ENCODE results near the gene SAYSD1. TPM values are rescaled to one million over a fixed set of nuclear protein-coding genes. Genes with fewer than 3 reads are reported as not detected.

SAYSD1 gene
- polyA plus RNA-seq, 1 experiment = 12.8 TPM

GRCh38 chr6:39063526-39063925 is 51.5 kb downstream of the SAYSD1 start:
- POLR2A ChIA-PET = no interaction called here
- no peak for DNase-seq (ENCODE audit: low read depth, low spot score)

GRCh38 chr6:39062014-39062740 is 52.8 kb downstream of the SAYSD1 start:
- Histone ChIP-seq H3K27me3 (ENCODE audit: control insufficient read depth, insufficient read depth, low read length) (no peaks in the 10 kb centered on the region), H3K27ac (ENCODE audit: low read depth, low read length) (no peak overlapping the region), H3K4me3 (ENCODE audit: low read depth, low read length) (no peak overlapping the region), H3K9me3 (ENCODE audit: control insufficient read depth, insufficient read depth, low read length) (no peaks in the 10 kb centered on the region)
- DNase-seq (ENCODE audit: low read depth, low spot score) = no peak
- no peak for TF ChIP-seq CTCF (IDR thresholded peaks at IDR 0.05; ENCODE audit: low read depth, low read length)
- POLR2A ChIA-PET = no interaction called here
- CTCF ChIA-PET = no interaction called here

More at GRCh38 chr6:39063526-39063925, 51.5 kb downstream of the SAYSD1 start:
- no peak for TF ChIP-seq CTCF (IDR thresholded peaks at IDR 0.05; ENCODE audit: low read depth, low read length)
- H3K27ac ChIP-seq (ENCODE audit: low read depth, low read length) = no peak overlapping the region
- no peaks in the 10 kb centered on the region for H3K27me3 ChIP-seq (ENCODE audit: control insufficient read depth, insufficient read depth, low read length)
- no peaks in the 10 kb centered on the region for H3K9me3 ChIP-seq (ENCODE audit: control insufficient read depth, insufficient read depth, low read length)
- no peak overlapping the region for H3K4me3 ChIP-seq (ENCODE audit: low read depth, low read length)
- CTCF ChIA-PET = no interaction called here

GRCh38 chr6:39061588-39061987 is 53.4 kb downstream of the SAYSD1 start:
- ChIA-PET CTCF (no interaction called here), POLR2A (no interaction called here)
- TF ChIP-seq CTCF (IDR thresholded peaks at IDR 0.05; ENCODE audit: low read depth, low read length) = no peak
- H3K9me3 ChIP-seq (ENCODE audit: control insufficient read depth, insufficient read depth, low read length) = no peaks in the 10 kb centered on the region
- H3K27me3 ChIP-seq (ENCODE audit: control insufficient read depth, insufficient read depth, low read length) = no peaks in the 10 kb centered on the region
- H3K27ac ChIP-seq (ENCODE audit: low read depth, low read length) = no peak overlapping the region
- DNase-seq (ENCODE audit: low read depth, low spot score) = no peak
- H3K4me3 ChIP-seq (ENCODE audit: low read depth, low read length) = no peak overlapping the region

GRCh38 chr6:39061182-39061581 is 53.8 kb downstream of the SAYSD1 start:
- ChIA-PET CTCF (interaction anchor here (0.8 kb wide), 1 partner anchor 249 kb away, joined by 3 read pairs; no protein-coding TSS in a partner anchor), POLR2A (no interaction called here)
- H3K4me3 ChIP-seq (ENCODE audit: low read depth, low read length) = no peak overlapping the region
- no peak overlapping the region for H3K27ac ChIP-seq (ENCODE audit: low read depth, low read length)
- no peaks in the 10 kb centered on the region for H3K27me3 ChIP-seq (ENCODE audit: control insufficient read depth, insufficient read depth, low read length)
- H3K9me3 ChIP-seq (ENCODE audit: control insufficient read depth, insufficient read depth, low read length) = no peaks in the 10 kb centered on the region
- TF ChIP-seq CTCF (IDR thresholded peaks at IDR 0.05; ENCODE audit: low read depth, low read length) = no peak
- no peak for DNase-seq (ENCODE audit: low read depth, low spot score)

- H3K27me3 ChIP-seq (ENCODE audit: control insufficient read depth, insufficient read depth, low read length) = no peaks in the 10 kb centered on the region
- TF ChIP-seq CTCF (IDR thresholded peaks at IDR 0.05; ENCODE audit: low read depth, low read length) = no peak
- POLR2A ChIA-PET = no interaction called here
- no peak for DNase-seq (ENCODE audit: low read depth, low spot score)
- H3K9me3 ChIP-seq (ENCODE audit: control insufficient read depth, insufficient read depth, low read length) = no peaks in the 10 kb centered on the region
- H3K27ac ChIP-seq (ENCODE audit: low read depth, low read length) = no peak overlapping the region
- no peak overlapping the region for H3K4me3 ChIP-seq (ENCODE audit: low read depth, low read length)
- CTCF ChIA-PET = interaction anchor here (0.8 kb wide), 1 partner anchor 249 kb away, joined by 3 read pairs; no protein-coding TSS in a partner anchor
Observed at GRCh38 chr6:39060467-39061160, 54.4 kb downstream of the SAYSD1 start.
